ENCODE results near the gene HOMER2. TPM values are rescaled to one million over a fixed set of nuclear protein-coding genes. Genes with fewer than 3 reads are reported as not detected.
"Not testable (repeated sequence)": the region's sequence is repeated elsewhere in the genome, so short reads cannot be mapped to it uniquely, and the experiment has no call there.

The HOMER2 gene
- total RNA-seq, 1 experiment from 2014 or later = 19.7 TPM

GRCh38 chr15:82918162-82918561 is 34.4 kb downstream of the HOMER2 start:
- Histone ChIP-seq H3K36me3 (no peaks in the 10 kb centered on the region), H3K4me3 (no peak overlapping the region), H3K27me3 (no peaks in the 10 kb centered on the region), H3K9me3 (no peaks in the 10 kb centered on the region)
- no peak for DNase-seq

GRCh38 chr15:82917249-82917648 is 35.3 kb downstream of the HOMER2 start:
- no peak for DNase-seq
- Histone ChIP-seq H3K4me3 (no peak overlapping the region), H3K36me3 (no peaks in the 10 kb centered on the region), H3K27me3 (no peaks in the 10 kb centered on the region), H3K9me3 (no peaks in the 10 kb centered on the region; the same call in 1 of the 2 replicates)

- no peak overlapping the region for H3K4me3 ChIP-seq
- H3K27me3 ChIP-seq = no peaks in the 10 kb centered on the region
- no peaks in the 10 kb centered on the region for H3K36me3 ChIP-seq
- H3K9me3 ChIP-seq = no peaks in the 10 kb centered on the region; the same call in 1 of the 2 replicates
- DNase-seq = no peak
Measured at GRCh38 chr15:82916161-82916952, 36.2 kb downstream of the HOMER2 start.

GRCh38 chr15:82914396-82914795 is 38.1 kb downstream of the HOMER2 start:
- H3K9me3 ChIP-seq = peaks cover 2% of the 10 kb centered on the region
- H3K4me3 ChIP-seq = no peak overlapping the region
- H3K27me3 ChIP-seq = no peaks in the 10 kb centered on the region
- no peak for DNase-seq
- H3K36me3 ChIP-seq = no peaks in the 10 kb centered on the region

GRCh38 chr15:82911458-82911857 is 41.1 kb downstream of the HOMER2 start:
- no peak overlapping the region for H3K4me3 ChIP-seq

GRCh38 chr15:82910721-82911120 is 41.8 kb downstream of the HOMER2 start:
- Histone ChIP-seq H3K27me3 (no peaks in the 10 kb centered on the region), H3K36me3 (no peaks in the 10 kb centered on the region), H3K4me3 (no peak overlapping the region), H3K9me3 (peaks cover 14% of the 10 kb centered on the region)
- DNase-seq = no peak

More at GRCh38 chr15:82911458-82911857, 41.1 kb downstream of the HOMER2 start:
- no peaks in the 10 kb centered on the region for H3K27me3 ChIP-seq
- DNase-seq = no peak
- H3K9me3 ChIP-seq = peaks cover 14% of the 10 kb centered on the region
- H3K36me3 ChIP-seq = no peaks in the 10 kb centered on the region

- DNase-seq = no peak
- Histone ChIP-seq H3K27me3 (no peaks in the 10 kb centered on the region), H3K9me3 (peaks cover 14% of the 10 kb centered on the region), H3K4me3 (no peak overlapping the region), H3K36me3 (no peaks in the 10 kb centered on the region)
Measured at GRCh38 chr15:82909080-82909815, 43.3 kb downstream of the HOMER2 start.

GRCh38 chr15:82907350-82907749 is 45.2 kb downstream of the HOMER2 start:
- no peak for DNase-seq

GRCh38 chr15:82904574-82904973 is 47.9 kb downstream of the HOMER2 start:
- no peak for DNase-seq
- no peaks in the 10 kb centered on the region for H3K36me3 ChIP-seq
- H3K9me3 ChIP-seq = peaks cover 13% of the 10 kb centered on the region
- no peak overlapping the region for H3K4me3 ChIP-seq
- H3K27me3 ChIP-seq = no peaks in the 10 kb centered on the region

More at GRCh38 chr15:82907350-82907749, 45.2 kb downstream of the HOMER2 start:
- H3K36me3 ChIP-seq = no peaks in the 10 kb centered on the region
- no peaks in the 10 kb centered on the region for H3K27me3 ChIP-seq
- no peak overlapping the region for H3K4me3 ChIP-seq
- H3K9me3 ChIP-seq = peaks cover 14% of the 10 kb centered on the region

- no peak for DNase-seq
- Histone ChIP-seq H3K4me3 (no peak overlapping the region), H3K27me3 (no peaks in the 10 kb centered on the region), H3K36me3 (no peaks in the 10 kb centered on the region), H3K9me3 (peaks cover 6% of the 10 kb centered on the region; the same call in 1 of the 2 replicates)
Measured at GRCh38 chr15:82903511-82903910, 49.0 kb downstream of the HOMER2 start.

GRCh38 chr15:82901114-82901805 is 51.3 kb downstream of the HOMER2 start:
- Histone ChIP-seq H3K4me3 (no peak overlapping the region), H3K36me3 (no peaks in the 10 kb centered on the region), H3K9me3 (no peaks in the 10 kb centered on the region), H3K27me3 (no peaks in the 10 kb centered on the region)
- no peak for DNase-seq

- H3K36me3 ChIP-seq = no peaks in the 10 kb centered on the region
- H3K27me3 ChIP-seq = no peaks in the 10 kb centered on the region
- DNase-seq = no peak
- no peaks in the 10 kb centered on the region for H3K9me3 ChIP-seq
- H3K4me3 ChIP-seq = no peak overlapping the region
Measured at GRCh38 chr15:82900511-82901060, 51.9 kb downstream of the HOMER2 start.

- Histone ChIP-seq H3K9me3 (no peaks in the 10 kb centered on the region), H3K36me3 (no peaks in the 10 kb centered on the region), H3K27me3 (no peaks in the 10 kb centered on the region), H3K4me3 (no peak overlapping the region)
- DNase-seq = no peak
Measured at GRCh38 chr15:82898961-82899360, 53.6 kb downstream of the HOMER2 start.

- Histone ChIP-seq H3K36me3 (no peaks in the 10 kb centered on the region), H3K9me3 (no peaks in the 10 kb centered on the region), H3K4me3 (no peak overlapping the region), H3K27me3 (no peaks in the 10 kb centered on the region)
- DNase-seq = no peak
Measured at GRCh38 chr15:82895983-82896382, 56.5 kb downstream of the HOMER2 start.

- no peaks in the 10 kb centered on the region for H3K27me3 ChIP-seq
- no peak for DNase-seq
- no peaks in the 10 kb centered on the region for H3K36me3 ChIP-seq
- no peak overlapping the region for H3K4me3 ChIP-seq
- H3K9me3 ChIP-seq = no peaks in the 10 kb centered on the region
Measured at GRCh38 chr15:82894971-82895520, 57.5 kb downstream of the HOMER2 start.

- not testable (repeated sequence) for H3K36me3 ChIP-seq, H3K9me3 ChIP-seq, H3K27me3 ChIP-seq, H3K4me3 ChIP-seq, DNase-seq
Measured at GRCh38 chr15:82893473-82893872, 59.0 kb downstream of the HOMER2 start.

GRCh38 chr15:82892573-82892972 is 59.9 kb downstream of the HOMER2 start:
- Histone ChIP-seq H3K9me3 (no peaks in the 10 kb centered on the region), H3K27me3 (no peaks in the 10 kb centered on the region), H3K36me3 (no peaks in the 10 kb centered on the region), H3K4me3 (no peak overlapping the region)
- no peak for DNase-seq

Measured in MG63 (cell line).